GM10248 (cell line): ENCODE measurements around the gene ZEB2.

Experiments
- CTCF ChIA-PET: fragments of 300-600 bp; sonication (Branson Sonifier 250); formaldehyde crosslinking; extraction: SDS; loops from one replicate; lab custom pipeline; 2021; ENCODE audit warnings: antibody characterized with exemption; lab: Yijun Ruan, JAX
- POLR2A ChIA-PET: fragments of 350-650 bp; sonication (Branson Sonifier 250); formaldehyde crosslinking; extraction: SDS; loops from one replicate; lab custom pipeline; 2020; ENCODE audit warnings: antibody characterized with exemption; lab: Yijun Ruan, JAX
- DNase-seq: peaks from one replicate; pipeline ENCODE4 v3.0.0; 2012; ENCODE audit errors: extremely low spot score
- CTCF ChIP-seq: IDR thresholded peaks from 2 replicates; pipeline ENCODE4 v1.5.1; 2012; ENCODE audit warnings: mild to moderate bottlenecking, low read depth; ENCODE audit errors: extremely low read depth, missing control alignments, control extremely low read depth

Gene ZEB2

GRCh38 chr2:144548532-144549191 lies 28.7 kb upstream of the ZEB2 start:
- POLR2A ChIA-PET, result no interaction called here
- CTCF ChIA-PET, result no interaction called here
- TF ChIP-seq CTCF, result no peak
- DNase-seq, result no peak

GRCh38 chr2:144548088-144548487 lies 28.2 kb upstream of the ZEB2 start:
- TF ChIP-seq CTCF, result no peak
- POLR2A ChIA-PET, result no interaction called here
- no peak for DNase-seq
- CTCF ChIA-PET, result no interaction called here

GRCh38 chr2:144547494-144547893 lies 27.6 kb upstream of the ZEB2 start:
- POLR2A ChIA-PET, result no interaction called here
- TF ChIP-seq CTCF, result no peak
- DNase-seq, result no peak
- CTCF ChIA-PET, result no interaction called here

- CTCF ChIA-PET, result no interaction called here
- DNase-seq, result no peak
- no peak for TF ChIP-seq CTCF
- POLR2A ChIA-PET, result no interaction called here
These were observed 27.0 kb upstream of the ZEB2 start for GRCh38 chr2:144546933-144547332.

GRCh38 chr2:144545787-144546186 lies 25.9 kb upstream of the ZEB2 start:
- TF ChIP-seq CTCF, result no peak
- no peak for DNase-seq
- CTCF ChIA-PET, result no interaction called here
- POLR2A ChIA-PET, result no interaction called here

GRCh38 chr2:144544053-144544452 lies 24.1 kb upstream of the ZEB2 start:
- no peak for DNase-seq
- CTCF ChIA-PET, result interaction anchor here (1.0 kb wide), 1 partner anchor 10 kb away, joined by 3 read pairs; no protein-coding TSS in a partner anchor
- POLR2A ChIA-PET, result no interaction called here
- TF ChIP-seq CTCF, result no peak

GRCh38 chr2:144541396-144541795 lies 21.5 kb upstream of the ZEB2 start:
- ChIA-PET POLR2A (no interaction called here), CTCF (interaction anchor here (1.2 to 3.0 kb wide), 2 partner anchors 10 to 20 kb away, joined by 3 to 10 read pairs; no protein-coding TSS in a partner anchor)
- no peak for TF ChIP-seq CTCF
- no peak for DNase-seq
